Heart left ventricle (tissue), 13 donors: ENCODE data around the gene RPTOR.

Source experiments
- CTCF ChIP-seq, 12 donors: fragments of 200-600 bp; sonication (generic) in 4 of 12; IDR thresholded peaks; one replicate each; pipeline versions ENCODE4 v1.5.0 to v1.8.0; 2018 to 2022; ENCODE audit warnings: antibody characterized with exemption in 12 of 12, mild to moderate bottlenecking in 5 of 12
- POLR2A ChIP-seq, 2 donors: fragments of 450-650 bp; IDR thresholded peaks; one replicate each; pipeline ENCODE4 v1.6.1; 2017; ENCODE audit warnings: antibody characterized with exemption in 2 of 2, mild to moderate bottlenecking in 2 of 2, moderate library complexity in 2 of 2
- donor health status: ischemic (EF 13 %, LVEDD 7.1; RV severe dilation, severe dysfunction).
- donor health status: DM: no; HTN: yes; CAD: no.
- donor health status: DM: no; HTN: no; CAD: no.
- donor health status: ischemic (EF 25% LVEDD 6.9; RV normal size, moderate dysfunction).
- donor health status: ischemic (EF 25% LVEDD 5.7; RV mildly dilated, moderate dysfunction).
- donor health status: ischemic (EF 35%, LVEDD 5.7; RV mildly dilated, moderate dysfunction).
- donor health status: nonischemic (EF 11% LVEDD 7.7; RV severe dilation, severe dysfunction).
- donor health status: DM: yes; HTN: yes; CAD: no.
- donor health status: PGD.
- donor health status: ischemic (EF 29% LVEDD 5.4; RV normal size, mild dysfunction).
- donor health status: nonischemic (EF 23%, LVEDD 6.1; RV moderate dilation, normal function).

- no peak for TF ChIP-seq POLR2A (IDR thresholded peaks at IDR 0.05)
- TF ChIP-seq CTCF (IDR thresholded peaks at IDR 0.05), result no peak
Measured at GRCh38 chr17:80825471-80826345, 281.1 kb downstream of the RPTOR start.
